ENCODE measurements around the gene NCBP3.
"Not testable (repeated sequence)": the region's sequence is repeated elsewhere in the genome, so short reads cannot be mapped to it uniquely, and the experiment has no call there.

NCBP3 gene

GRCh38 chr17:3864534-3864933 is 18.5 kb upstream of the NCBP3 start:
- DNase-seq, result no peak
- Mint-ChIP-seq H3K4me3 (no peak overlapping the region), H3K9me3 (no peaks in the 10 kb centered on the region), H3K27ac (peak overlapping the region in 1 of 2 donors; percentile 51), H3K27me3 (no peaks in the 10 kb centered on the region), H3K4me1 (no peaks in the 10 kb centered on the region)
- no peak for ATAC-seq

GRCh38 chr17:3861761-3862681 is 16.0 kb upstream of the NCBP3 start:
- ATAC-seq (peak; percentile 49), DNase-seq (no peak)
- no peak overlapping the region for H3K27ac Mint-ChIP-seq
- no peaks in the 10 kb centered on the region for H3K4me1 Mint-ChIP-seq
- no peaks in the 10 kb centered on the region for H3K9me3 Mint-ChIP-seq
- H3K4me3 Mint-ChIP-seq, result no peak overlapping the region
- H3K27me3 Mint-ChIP-seq, result no peaks in the 10 kb centered on the region

GRCh38 chr17:3860939-3861700 is 15.1 kb upstream of the NCBP3 start:
- Mint-ChIP-seq H3K9me3 (no peaks in the 10 kb centered on the region), H3K27ac (peak overlapping the region in 1 of 2 donors; percentile 35), H3K27me3 (no peaks in the 10 kb centered on the region), H3K4me1 (no peaks in the 10 kb centered on the region), H3K4me3 (no peak overlapping the region)
- DNase-seq, result no peak
- ATAC-seq, result no peak

- Mint-ChIP-seq H3K9me3 (no peaks in the 10 kb centered on the region), H3K4me1 (no peaks in the 10 kb centered on the region), H3K4me3 (no peak overlapping the region), H3K27ac (no peak overlapping the region), H3K27me3 (no peaks in the 10 kb centered on the region)
- ATAC-seq, result no peak
- no peak for DNase-seq
These were observed 13.9 kb upstream of the NCBP3 start for GRCh38 chr17:3859940-3860339.

GRCh38 chr17:3857261-3858105 is 11.4 kb upstream of the NCBP3 start:
- H3K27ac Mint-ChIP-seq, result peak overlapping the region in 1 of 2 donors; percentile 19
- no peaks in the 10 kb centered on the region for H3K27me3 Mint-ChIP-seq
- no peaks in the 10 kb centered on the region for H3K4me1 Mint-ChIP-seq
- DNase-seq (no peak), ATAC-seq (no peak)
- no peak overlapping the region for H3K4me3 Mint-ChIP-seq
- H3K9me3 Mint-ChIP-seq, result no peaks in the 10 kb centered on the region

- not testable (repeated sequence) for H3K4me3 Mint-ChIP-seq, H3K4me1 Mint-ChIP-seq, DNase-seq, ATAC-seq, H3K9me3 Mint-ChIP-seq, H3K27ac Mint-ChIP-seq
- H3K27me3 Mint-ChIP-seq, result peaks cover 10% of the 10 kb centered on the region
These were observed 8.2 kb upstream of the NCBP3 start for GRCh38 chr17:3854204-3854603.

DNA sequence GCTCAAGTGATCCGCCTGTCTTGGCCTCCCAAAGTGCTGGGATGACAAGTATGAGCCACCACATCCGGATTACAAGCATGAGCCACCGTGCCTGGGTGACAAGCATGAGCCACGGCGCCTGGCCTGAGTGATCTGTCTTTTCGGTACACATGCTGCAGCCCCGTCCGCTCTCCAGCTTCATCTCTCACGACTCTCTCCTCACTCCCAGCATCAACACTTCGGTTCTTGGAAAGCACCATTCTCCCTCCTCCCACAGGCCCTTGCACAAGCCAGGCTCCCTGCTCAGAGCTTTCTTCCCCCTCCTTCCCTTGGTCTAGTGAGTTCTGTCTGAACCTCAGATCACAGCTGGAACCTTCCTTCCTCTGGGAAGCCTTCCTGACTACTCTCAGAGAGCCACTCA is 6.5 kb upstream of the NCBP3 start:
- ATAC-seq (no peak), DNase-seq (no peak)
- Mint-ChIP-seq H3K9me3 (no peaks in the 10 kb centered on the region), H3K4me1 (no peaks in the 10 kb centered on the region), H3K27ac (no peak overlapping the region), H3K27me3 (peaks cover 10% of the 10 kb centered on the region), H3K4me3 (no peak overlapping the region)

GRCh38 chr17:3851461-3852100 is 5.5 kb upstream of the NCBP3 start:
- Mint-ChIP-seq H3K27ac (no peak overlapping the region), H3K4me3 (no peak overlapping the region)

GRCh38 chr17:3848229-3848835 is 2.3 kb upstream of the NCBP3 start:
- no peak for ATAC-seq
- H3K9me3 Mint-ChIP-seq, result no peaks in the 10 kb centered on the region
- no peak overlapping the region for H3K4me3 Mint-ChIP-seq
- peaks cover 28% of the 10 kb centered on the region for H3K4me1 Mint-ChIP-seq
- no peak overlapping the region for H3K27ac Mint-ChIP-seq
- DNase-seq, result no peak
- H3K27me3 Mint-ChIP-seq, result peaks cover 10% of the 10 kb centered on the region

More at GRCh38 chr17:3851461-3852100, 5.5 kb upstream of the NCBP3 start:
- no peaks in the 10 kb centered on the region for H3K9me3 Mint-ChIP-seq
- peaks cover 10% of the 10 kb centered on the region for H3K27me3 Mint-ChIP-seq
- peaks cover 7% of the 10 kb centered on the region for H3K4me1 Mint-ChIP-seq
- DNase-seq, result no peak
- ATAC-seq, result no peak

- Mint-ChIP-seq H3K9me3 (no peaks in the 10 kb centered on the region), H3K4me1 (peaks cover 30% of the 10 kb centered on the region), H3K27ac (peak overlapping the region in 1 of 2 donors; percentile 95), H3K4me3 (peak overlapping the region in 1 of 2 donors; percentile 91), H3K27me3 (peaks cover 10% of the 10 kb centered on the region)
- no peak for ATAC-seq
- no peak for DNase-seq
These were observed 1.2 kb upstream of the NCBP3 start for GRCh38 chr17:3847165-3847670.

DNA sequence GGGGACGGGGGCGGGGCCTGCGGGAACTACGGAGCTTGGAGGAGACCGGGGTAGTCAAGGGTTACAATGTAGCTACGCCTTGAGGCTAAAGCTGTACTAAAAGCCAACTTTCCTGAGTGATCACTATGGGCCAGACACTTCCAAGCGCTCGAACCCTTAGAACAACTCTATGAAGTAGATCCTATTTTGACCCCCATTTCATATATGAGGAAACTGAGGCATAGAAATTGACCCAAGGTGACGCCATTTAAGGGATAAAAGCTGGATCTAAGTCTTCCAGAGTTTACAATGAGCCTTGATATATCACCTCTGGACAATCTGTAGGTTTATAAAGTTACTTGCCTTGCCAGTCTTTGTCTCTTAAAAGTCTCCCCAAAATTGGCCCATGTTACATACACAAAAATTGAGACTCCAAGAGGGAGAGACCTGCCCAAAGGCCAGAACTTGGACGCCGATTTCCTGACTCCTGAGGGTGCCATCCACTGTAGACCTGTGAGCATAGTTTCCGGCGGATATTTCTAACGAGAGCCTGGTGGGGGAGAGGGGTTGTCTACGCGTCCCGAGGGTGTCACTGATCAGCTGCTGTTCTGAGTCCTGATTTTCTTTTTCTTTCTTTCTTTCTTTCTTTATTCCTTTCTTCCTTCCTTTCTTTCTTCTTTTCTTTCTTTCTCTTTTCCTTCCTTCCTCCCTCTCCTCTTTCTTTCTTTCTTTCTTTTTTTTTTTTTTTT is 555 bp upstream of the NCBP3 start:
- peak overlapping the region; percentile 69 to 95 for H3K27ac Mint-ChIP-seq
- DNase-seq, result no peak

DNA sequence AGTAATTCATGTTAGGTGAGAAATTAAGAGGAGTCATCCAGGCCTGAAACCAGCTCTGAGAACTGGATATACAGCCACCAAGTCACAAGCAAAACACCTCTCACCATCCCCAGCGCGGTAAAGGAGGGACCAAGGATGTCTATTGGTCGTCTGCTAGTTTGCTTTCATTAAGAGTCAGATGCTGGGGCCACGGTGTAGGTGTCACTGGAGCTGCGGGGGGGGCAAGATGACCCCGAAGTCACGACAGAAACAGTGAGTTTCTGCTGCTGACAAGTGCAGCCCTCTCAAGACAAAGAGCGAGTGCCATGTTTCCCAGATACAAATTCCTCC is 790 bp downstream of the NCBP3 start:
- no peaks in the 10 kb centered on the region for H3K27me3 Mint-ChIP-seq
- H3K4me1 Mint-ChIP-seq, result peaks cover 30% of the 10 kb centered on the region
- peak overlapping the region; percentile 91 to 96 for H3K4me3 Mint-ChIP-seq
- H3K9me3 Mint-ChIP-seq, result no peaks in the 10 kb centered on the region
- DNase-seq (peak; percentile 49 to 69), ATAC-seq (peak; percentile 61)
- H3K27ac Mint-ChIP-seq, result peak overlapping the region; percentile 97 to 98

More for the DNA sequence above, 555 bp upstream of the NCBP3 start:
- peak overlapping the region; percentile 91 to 96 for H3K4me3 Mint-ChIP-seq
- no peaks in the 10 kb centered on the region for H3K9me3 Mint-ChIP-seq
- ATAC-seq, result no peak
- peaks cover 30% of the 10 kb centered on the region for H3K4me1 Mint-ChIP-seq
- peaks cover 5% of the 10 kb centered on the region for H3K27me3 Mint-ChIP-seq

DNA sequence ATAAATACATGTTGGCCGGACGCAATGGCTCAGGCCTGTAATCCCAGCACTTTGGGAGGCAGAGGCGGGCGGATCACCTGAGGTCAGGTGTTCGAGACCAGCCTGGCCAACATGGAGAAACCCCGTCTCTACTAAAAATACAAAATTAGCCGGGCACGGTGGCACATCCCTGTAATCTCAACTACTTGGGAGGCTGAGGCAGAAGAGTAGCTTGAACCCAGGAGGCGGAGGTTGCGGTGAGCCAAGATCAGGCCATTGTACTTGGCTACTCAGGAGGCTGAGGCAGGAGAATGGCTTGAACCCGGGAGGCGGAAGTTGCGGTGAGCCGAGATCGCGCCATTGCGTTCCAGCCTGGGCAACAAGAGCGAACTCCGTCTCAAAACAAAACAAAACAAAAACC is 1.5 kb downstream of the NCBP3 start:
- Mint-ChIP-seq H3K4me3 (peak overlapping the region; percentile 91 to 96), H3K27ac (peak overlapping the region in 1 of 2 donors; percentile 12), H3K4me1 (peaks cover 33% of the 10 kb centered on the region)
- H3K9me3 Mint-ChIP-seq, DNase-seq, H3K27me3 Mint-ChIP-seq, ATAC-seq: not testable (repeated sequence)

DNA sequence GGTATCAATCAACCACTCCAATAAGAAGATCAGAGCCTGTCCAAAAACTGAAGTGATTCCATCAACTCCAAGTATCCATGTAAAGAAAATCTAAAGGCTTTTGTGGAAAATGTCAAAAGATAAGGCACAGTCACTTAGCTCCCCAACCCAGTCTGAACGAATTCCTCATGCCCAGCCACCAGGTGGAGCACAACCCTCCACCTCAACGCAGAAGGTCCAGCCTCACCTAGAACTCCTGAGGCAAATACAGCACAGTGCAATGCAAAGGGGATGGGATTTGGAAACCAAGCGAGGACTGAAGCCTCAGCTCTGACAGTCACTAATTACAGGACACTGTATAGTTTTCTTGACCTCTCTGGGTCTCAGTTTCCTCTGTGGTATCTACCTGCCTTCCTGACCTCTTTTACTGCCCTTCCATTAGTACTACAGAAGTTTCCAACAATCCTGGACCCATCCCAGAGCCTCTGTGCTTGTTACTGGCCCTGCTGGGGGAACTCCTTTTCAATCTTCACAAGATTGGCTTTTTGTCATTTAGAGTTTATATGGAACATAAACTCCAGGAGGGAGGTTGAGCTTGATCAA is 2.0 kb downstream of the NCBP3 start:
- no peak overlapping the region for H3K27ac Mint-ChIP-seq
- peak overlapping the region; percentile 91 to 96 for H3K4me3 Mint-ChIP-seq
- H3K27me3 Mint-ChIP-seq, result no peaks in the 10 kb centered on the region
- DNase-seq (peak; percentile 33 to 47), ATAC-seq (no peak)
- peaks cover 35% of the 10 kb centered on the region for H3K4me1 Mint-ChIP-seq
- H3K9me3 Mint-ChIP-seq, result no peaks in the 10 kb centered on the region
